Subcutaneous abdominal adipose tissue (tissue), 5 donors: ENCODE results near the gene UMAD1.

Source experiments
- H3K27ac ChIP-seq: one replicate; pipeline ENCODE4 v1.7.0; 2013; ENCODE audit warnings: low read depth, mild to moderate bottlenecking, inconsistent platforms, low read length, moderate library complexity
- H3K27me3 ChIP-seq, 5 donors: one replicate each; pipeline ENCODE4 v1.7.0; 2013; ENCODE audit warnings: low read length in 5 of 5, inconsistent platforms in 1 of 5; ENCODE audit not compliant: control insufficient read depth in 5 of 5, insufficient read depth in 4 of 5
- H3K36me3 ChIP-seq, 5 donors: one replicate each; pipeline ENCODE4 v1.7.0; 2013; ENCODE audit warnings: low read length in 5 of 5; ENCODE audit not compliant: control insufficient read depth in 5 of 5, insufficient read depth in 5 of 5
- H3K4me1 ChIP-seq, 5 donors: one replicate each; pipeline ENCODE4 v1.7.0; 2013; ENCODE audit warnings: low read length in 5 of 5, mild to moderate bottlenecking in 3 of 5, moderate library complexity in 1 of 5; ENCODE audit not compliant: control insufficient read depth in 5 of 5, insufficient read depth in 5 of 5
- H3K4me3 ChIP-seq, 5 donors: one replicate each; pipeline ENCODE4 v1.7.0; 2013; ENCODE audit warnings: low read length in 5 of 5, low read depth in 1 of 5
- H3K9ac ChIP-seq, 5 donors: one replicate each; pipeline ENCODE4 v1.7.0; 2013; ENCODE audit warnings: low read length in 5 of 5, mild to moderate bottlenecking in 4 of 5, moderate library complexity in 3 of 5
- H3K9me3 ChIP-seq, 5 donors: one replicate each; pipeline ENCODE4 v1.7.0; 2013; ENCODE audit warnings: low read length in 5 of 5; ENCODE audit not compliant: control insufficient read depth in 5 of 5
- donor health status: healthy.
- donor health status: healthy.
- donor health status: healthy.
- donor health status: healthy.
- donor health status: healthy.

The UMAD1 gene

GRCh38 chr7:7881581-7881980, 241.0 kb downstream of the UMAD1 start:
- no peaks in the 10 kb centered on the region for H3K27me3 ChIP-seq
- H3K9me3 ChIP-seq: no peaks in the 10 kb centered on the region
- H3K9ac ChIP-seq: no peak overlapping the region
- no peaks in the 10 kb centered on the region for H3K4me1 ChIP-seq
- H3K4me3 ChIP-seq: no peak overlapping the region
- H3K36me3 ChIP-seq: no peaks in the 10 kb centered on the region
- H3K27ac ChIP-seq: no peak overlapping the region

GRCh38 chr7:7882888-7883287, 242.3 kb downstream of the UMAD1 start:
- Histone ChIP-seq H3K4me1 (no peaks in the 10 kb centered on the region), H3K27me3 (no peaks in the 10 kb centered on the region), H3K9me3 (no peaks in the 10 kb centered on the region), H3K27ac (no peak overlapping the region), H3K9ac (no peak overlapping the region), H3K4me3 (no peak overlapping the region), H3K36me3 (no peaks in the 10 kb centered on the region)

- H3K36me3 ChIP-seq: no peaks in the 10 kb centered on the region
- no peak overlapping the region for H3K9ac ChIP-seq
- H3K9me3 ChIP-seq: no peaks in the 10 kb centered on the region
- H3K4me1 ChIP-seq: no peaks in the 10 kb centered on the region
- H3K4me3 ChIP-seq: no peak overlapping the region
- no peak overlapping the region for H3K27ac ChIP-seq
- no peaks in the 10 kb centered on the region for H3K27me3 ChIP-seq
Observed at GRCh38 chr7:7883394-7883793, 242.8 kb downstream of the UMAD1 start.

- no peaks in the 10 kb centered on the region for H3K9me3 ChIP-seq
Observed at GRCh38 chr7:7884855-7885254, 244.3 kb downstream of the UMAD1 start.

GRCh38 chr7:7889791-7890568, 249.4 kb downstream of the UMAD1 start:
- Histone ChIP-seq H3K4me1 (no peaks in the 10 kb centered on the region), H3K9ac (no peak overlapping the region), H3K4me3 (no peak overlapping the region), H3K36me3 (peaks cover 0 to 8% (median 0%) of the 10 kb centered on the region in 5 donors), H3K27ac (no peak overlapping the region), H3K27me3 (no peaks in the 10 kb centered on the region), H3K9me3 (no peaks in the 10 kb centered on the region)

More at GRCh38 chr7:7884855-7885254, 244.3 kb downstream of the UMAD1 start:
- Histone ChIP-seq H3K27ac (no peak overlapping the region), H3K9ac (no peak overlapping the region), H3K36me3 (no peaks in the 10 kb centered on the region), H3K4me1 (no peaks in the 10 kb centered on the region), H3K4me3 (no peak overlapping the region), H3K27me3 (no peaks in the 10 kb centered on the region)

GRCh38 chr7:7895004-7895650, 254.6 kb downstream of the UMAD1 start:
- no peak overlapping the region for H3K27ac ChIP-seq

GRCh38 chr7:7895754-7896153, 255.2 kb downstream of the UMAD1 start:
- Histone ChIP-seq H3K4me3 (no peak overlapping the region), H3K27ac (no peak overlapping the region), H3K4me1 (no peaks in the 10 kb centered on the region), H3K27me3 (no peaks in the 10 kb centered on the region), H3K9ac (no peak overlapping the region), H3K36me3 (peaks cover 0 to 6% (median 0%) of the 10 kb centered on the region in 5 donors), H3K9me3 (no peaks in the 10 kb centered on the region)

More at GRCh38 chr7:7895004-7895650, 254.6 kb downstream of the UMAD1 start:
- Histone ChIP-seq H3K27me3 (no peaks in the 10 kb centered on the region), H3K9me3 (no peaks in the 10 kb centered on the region), H3K4me1 (no peaks in the 10 kb centered on the region), H3K4me3 (no peak overlapping the region), H3K9ac (no peak overlapping the region), H3K36me3 (peaks cover 0 to 8% (median 0%) of the 10 kb centered on the region in 5 donors)

- no peaks in the 10 kb centered on the region for H3K9me3 ChIP-seq
- peaks cover 0 to 4% (median 0%) of the 10 kb centered on the region in 5 donors for H3K36me3 ChIP-seq
- no peaks in the 10 kb centered on the region for H3K27me3 ChIP-seq
- no peak overlapping the region for H3K4me3 ChIP-seq
- no peak overlapping the region for H3K9ac ChIP-seq
- H3K27ac ChIP-seq: no peak overlapping the region
- no peaks in the 10 kb centered on the region for H3K4me1 ChIP-seq
Observed at GRCh38 chr7:7897509-7897908, 257.0 kb downstream of the UMAD1 start.

GRCh38 chr7:7897949-7898515, 257.5 kb downstream of the UMAD1 start:
- H3K36me3 ChIP-seq: no peaks in the 10 kb centered on the region
- H3K9ac ChIP-seq: no peak overlapping the region
- no peaks in the 10 kb centered on the region for H3K27me3 ChIP-seq
- H3K27ac ChIP-seq: no peak overlapping the region
- H3K9me3 ChIP-seq: no peaks in the 10 kb centered on the region
- no peak overlapping the region for H3K4me3 ChIP-seq
- no peaks in the 10 kb centered on the region for H3K4me1 ChIP-seq

- H3K27ac ChIP-seq: no peak overlapping the region
Observed at GRCh38 chr7:7902845-7903244, 262.3 kb downstream of the UMAD1 start.

More at GRCh38 chr7:7902845-7903244, 262.3 kb downstream of the UMAD1 start:
- no peaks in the 10 kb centered on the region for H3K27me3 ChIP-seq
- H3K9ac ChIP-seq: no peak overlapping the region
- H3K4me1 ChIP-seq: no peaks in the 10 kb centered on the region
- no peak overlapping the region for H3K4me3 ChIP-seq
- no peaks in the 10 kb centered on the region for H3K9me3 ChIP-seq
- no peaks in the 10 kb centered on the region for H3K36me3 ChIP-seq
